GM12892 (cell line): Measurements from ENCODE around the gene ARHGAP24.

Source experiments
- POLR2A ChIP-seq: IDR thresholded peaks from 2 replicates; pipeline ENCODE4 v1.6.1; 2011; ENCODE audit warnings: low read depth, low read length, control low read depth
- POLR2AphosphoS5 ChIP-seq: IDR thresholded peaks from 2 replicates; pipeline ENCODE4 v1.6.1; 2011; ENCODE audit warnings: low read depth, low read length, control low read depth
- TAF1 ChIP-seq: IDR thresholded peaks from 2 replicates; pipeline ENCODE4 v1.6.1; 2011; ENCODE audit warnings: low read depth, mild to moderate bottlenecking, control low read depth, low read length, borderline replicate concordance

GRCh38 chr4:85724791-85725563 lies 250.0 kb downstream of the ARHGAP24 start:
- no peak for TF ChIP-seq POLR2AphosphoS5
- no peak for TF ChIP-seq POLR2A
- TF ChIP-seq TAF1, result no peak
